GM23338 (cell line): Measurements from ENCODE around the gene USP9Y. TPM values are rescaled to one million over a fixed set of nuclear protein-coding genes. Genes with fewer than 3 reads are reported as not detected.

ENCODE experiments used
- ATAC-seq: fragments of 200-7000 bp; cut with Tn5 transposase; 3 replicates; pipeline ENCODE4 v1.9.1; 2020
- DNase-seq: peaks from one replicate; pipeline ENCODE4 v3.0.0-alpha.2; 2015; ENCODE audit warnings: low spot score
- H2AFZ ChIP-seq: fragments of 200-600 bp; sonication (generic); 2 replicates; pipeline ENCODE4 v1.8.0; 2016; ENCODE audit warnings: antibody characterized with exemption, mild to moderate bottlenecking, moderate library complexity
- H3F3A ChIP-seq: fragments of 200-600 bp; sonication (generic); replicated peaks from 2 replicates; pipeline ENCODE4 v1.8.0; 2017; ENCODE audit warnings: antibody characterized with exemption, mixed run types, low read depth
- H3K27ac ChIP-seq: fragments of 200-600 bp; sonication (generic); 2 replicates; pipeline ENCODE4 v1.6.1; 2016; ENCODE audit warnings: low read depth
- H3K27me3 ChIP-seq: fragments of 200-600 bp; sonication (generic); 2 replicates; pipeline ENCODE4 v1.8.0; 2016; ENCODE audit warnings: mild to moderate bottlenecking, mixed run types, moderate library complexity; ENCODE audit not compliant: insufficient read depth
- H3K36me3 ChIP-seq: fragments of 200-600 bp; sonication (generic); 2 replicates; pipeline ENCODE4 v1.8.0; 2016; ENCODE audit warnings: mild to moderate bottlenecking; ENCODE audit not compliant: insufficient read depth
- H3K4me1 ChIP-seq: fragments of 200-600 bp; sonication (generic); 2 replicates; pipeline ENCODE4 v1.8.0; 2016; ENCODE audit warnings: mild to moderate bottlenecking, moderate library complexity; ENCODE audit not compliant: insufficient read depth
- H3K4me2 ChIP-seq: fragments of 200-600 bp; sonication (generic); 2 replicates; pipeline ENCODE4 v1.7.1; 2017; ENCODE audit warnings: mixed run types
- H3K4me3 ChIP-seq: fragments of 200-600 bp; sonication (generic); 2 replicates; pipeline ENCODE4 v1.6.1; 2016; ENCODE audit warnings: mixed run types
- H3K79me2 ChIP-seq: fragments of 200-600 bp; sonication (generic); replicated peaks from 2 replicates; pipeline ENCODE4 v1.8.0; 2017; ENCODE audit warnings: mild to moderate bottlenecking; ENCODE audit not compliant: insufficient read depth
- H3K9me2 ChIP-seq: fragments of 200-600 bp; sonication (generic); 2 replicates; pipeline ENCODE4 v1.8.0; 2017; ENCODE audit not compliant: insufficient read depth
- H4K20me1 ChIP-seq: fragments of 200-600 bp; sonication (generic); replicated peaks from 2 replicates; pipeline ENCODE4 v1.8.0; 2017; ENCODE audit warnings: mild to moderate bottlenecking; ENCODE audit not compliant: insufficient read depth
- H3K27ac Mint-ChIP-seq: 2 replicates; pipeline ENCODE4 v1.8.0; 2020; ENCODE audit warnings: inconsistent platforms, mild to moderate bottlenecking, moderate library complexity, mixed read lengths
- H3K27me3 Mint-ChIP-seq: 3 replicates; pipeline ENCODE4 v1.8.0; 2022; ENCODE audit warnings: low read depth, mild to moderate bottlenecking, moderate library complexity, mixed read lengths, inconsistent platforms; ENCODE audit not compliant: insufficient read depth, poor library complexity
- H3K36me3 Mint-ChIP-seq: 3 replicates; pipeline ENCODE4 v1.8.0; 2021; ENCODE audit warnings: low read depth, mild to moderate bottlenecking, inconsistent platforms, moderate library complexity, mixed read lengths
- H3K4me1 Mint-ChIP-seq: 3 replicates; pipeline ENCODE4 v1.8.0; 2020; ENCODE audit warnings: mild to moderate bottlenecking, inconsistent platforms, mixed read lengths
- H3K4me3 Mint-ChIP-seq: 3 replicates; pipeline ENCODE4 v1.8.0; 2021; ENCODE audit warnings: moderate library complexity, mild to moderate bottlenecking, inconsistent platforms, mixed read lengths
- H3K9me3 Mint-ChIP-seq: 3 replicates; pipeline ENCODE4 v1.8.0; 2020; ENCODE audit warnings: moderate library complexity, mild to moderate bottlenecking, inconsistent platforms, mixed read lengths
- CREB1 ChIP-seq: fragments of 250-450 bp; sonication (Bioruptor Pico); IDR thresholded peaks from 2 replicates; pipeline ENCODE4 v1.5.0; 2020; ENCODE audit warnings: low read depth, mild to moderate bottlenecking, moderate library complexity
- EZH2 ChIP-seq: fragments of 200-600 bp; sonication (generic); IDR thresholded peaks from one replicate; pipeline ENCODE4 v1.8.0; 2017; ENCODE audit warnings: antibody characterized with exemption, mild to moderate bottlenecking, low read depth; ENCODE audit not compliant: unreplicated experiment
- EZH2phosphoT487 ChIP-seq: fragments of 200-600 bp; sonication (generic); IDR thresholded peaks from one replicate; pipeline ENCODE4 v1.8.1; 2018; ENCODE audit warnings: antibody characterized with exemption; ENCODE audit not compliant: unreplicated experiment
- JUNB ChIP-seq: IDR thresholded peaks from one replicate; pipeline ENCODE4 v1.6.1; 2016; ENCODE audit warnings: antibody characterized with exemption; ENCODE audit not compliant: unreplicated experiment
- NANOG ChIP-seq: IDR thresholded peaks from 2 replicates; pipeline ENCODE4 v1.6.1; 2016; ENCODE audit warnings: antibody characterized with exemption, borderline replicate concordance
- POLR2AphosphoS5 ChIP-seq: IDR thresholded peaks from 2 replicates; pipeline ENCODE4 v1.6.1; 2016; ENCODE audit warnings: antibody characterized with exemption, low read depth
- REST ChIP-seq: IDR thresholded peaks from one replicate; pipeline ENCODE4 v1.6.1; 2018; ENCODE audit warnings: antibody characterized with exemption; ENCODE audit not compliant: unreplicated experiment
- ZNF114 ChIP-seq: fragments of 250-450 bp; sonication (Bioruptor Pico); IDR thresholded peaks from 2 replicates; pipeline ENCODE4 v1.5.0; 2020; ENCODE audit warnings: mild to moderate bottlenecking, moderate library complexity
- ZNF331 ChIP-seq: fragments of 250-450 bp; sonication (Bioruptor Pico); IDR thresholded peaks from 2 replicates; pipeline ENCODE4 v1.5.0; 2020; ENCODE audit warnings: low read depth, mild to moderate bottlenecking, moderate library complexity
- ZNF462 ChIP-seq: fragments of 250-450 bp; sonication (Bioruptor Pico); IDR thresholded peaks from 2 replicates; pipeline ENCODE4 v1.5.0; 2020; ENCODE audit warnings: mild to moderate bottlenecking, moderate library complexity
- polyA plus RNA-seq: library from polyadenylated mRNA; unstranded; fragments of >200 nt; fragmentation: Nextera tagmentation; extraction: Ambion mirVana; gene quantifications from 2 replicates; pipeline ENCODE4 v1.2.1, GENCODE V29; 2016
- total RNA-seq: library from RNA; depleted of rRNA; stranded (reverse); fragments of >200 nt; shearing (Covaris generic); gene quantifications from 2 replicates; pipeline ENCODE4 v1.2.3, GENCODE V29; 2014
- TF ChIP-seq, protein P1 (sequence below): IDR thresholded peaks from 2 replicates; pipeline ENCODE4 v1.6.1; 2016; ENCODE audit warnings: antibody characterized with exemption
- TF ChIP-seq, protein P2 (sequence below), 2 experiments: fragments of 200-600 bp in 1 of 2; sonication (generic) in 1 of 2; conservative IDR thresholded peaks; 2 replicates each; pipeline versions ENCODE4 v1.5.1 to v1.6.1; 2016 to 2017; ENCODE audit warnings: antibody characterized with exemption in 2 of 2, low read depth in 2 of 2, mild to moderate bottlenecking in 2 of 2, moderate library complexity in 1 of 2

USP9Y gene
- total and polyA plus RNA-seq, 2 experiments from 2014 or later: 23.7 to 49.0 TPM

DNA sequence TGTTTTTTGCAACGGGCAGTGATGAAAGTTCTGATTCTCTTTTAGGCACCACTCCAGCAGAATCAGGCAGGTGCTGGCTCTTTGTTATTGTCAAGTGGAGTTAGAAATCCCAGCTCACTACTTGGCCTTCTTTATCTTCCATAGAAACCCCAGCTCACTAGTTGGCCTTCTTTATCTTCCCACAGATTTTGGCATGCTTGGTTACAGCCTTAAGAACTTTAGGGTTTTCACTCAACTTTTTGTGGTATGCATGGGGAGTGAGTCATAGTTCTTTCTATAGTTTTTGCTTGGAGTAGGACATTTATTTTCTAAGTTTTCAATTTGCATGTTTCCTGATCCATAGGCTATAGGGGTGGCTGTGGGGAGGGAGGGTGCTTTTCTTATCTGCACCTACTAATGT, 55.0 kb downstream of the USP9Y start (continued):
- TF ChIP-seq ZNF462 (CRISPR knock-in tag) (no peak), EZH2 (no peak), EZH2phosphoT487 (no peak), CREB1 (CRISPR knock-in tag) (no peak), JUNB (no peak)
- TF ChIP-seq, protein P1, sequence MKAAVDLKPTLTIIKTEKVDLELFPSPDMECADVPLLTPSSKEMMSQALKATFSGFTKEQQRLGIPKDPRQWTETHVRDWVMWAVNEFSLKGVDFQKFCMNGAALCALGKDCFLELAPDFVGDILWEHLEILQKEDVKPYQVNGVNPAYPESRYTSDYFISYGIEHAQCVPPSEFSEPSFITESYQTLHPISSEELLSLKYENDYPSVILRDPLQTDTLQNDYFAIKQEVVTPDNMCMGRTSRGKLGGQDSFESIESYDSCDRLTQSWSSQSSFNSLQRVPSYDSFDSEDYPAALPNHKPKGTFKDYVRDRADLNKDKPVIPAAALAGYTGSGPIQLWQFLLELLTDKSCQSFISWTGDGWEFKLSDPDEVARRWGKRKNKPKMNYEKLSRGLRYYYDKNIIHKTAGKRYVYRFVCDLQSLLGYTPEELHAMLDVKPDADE: no peak

GRCh38 chrY:12765976-12766375, 64.9 kb downstream of the USP9Y start:
- Mint-ChIP-seq H3K36me3 (peaks cover 8% of the 10 kb centered on the region), H3K27ac (no peak overlapping the region), H3K4me3 (no peak overlapping the region), H3K9me3 (no peaks in the 10 kb centered on the region), H3K4me1 (peaks cover 10% of the 10 kb centered on the region; the same call in 2 of the 3 replicates), H3K27me3 (peaks cover 2% of the 10 kb centered on the region)
- Histone ChIP-seq H3K27me3 (no peaks in the 10 kb centered on the region), H3K27ac (no peak overlapping the region), H3K36me3 (peaks cover 5% of the 10 kb centered on the region; the same call in 1 of the 2 replicates), H3K9me2 (no peaks in the 10 kb centered on the region), H4K20me1 (no peaks in the 10 kb centered on the region), H3K4me3 (no peak overlapping the region), H2AFZ (no peak overlapping the region), H3K4me2 (no peak overlapping the region), H3K79me2 (no peaks in the 10 kb centered on the region), H3K4me1 (peaks cover 7% of the 10 kb centered on the region), H3F3A (no peaks in the 10 kb centered on the region)
- ATAC-seq (no peak), DNase-seq (no peak)
- TF ChIP-seq EZH2 (no peak), NANOG (no peak), ZNF114 (no peak), JUNB (no peak), REST (no peak), ZNF331 (CRISPR knock-in tag) (no peak), CREB1 (CRISPR knock-in tag) (no peak), POLR2AphosphoS5 (no peak)
- TF ChIP-seq, protein P2, sequence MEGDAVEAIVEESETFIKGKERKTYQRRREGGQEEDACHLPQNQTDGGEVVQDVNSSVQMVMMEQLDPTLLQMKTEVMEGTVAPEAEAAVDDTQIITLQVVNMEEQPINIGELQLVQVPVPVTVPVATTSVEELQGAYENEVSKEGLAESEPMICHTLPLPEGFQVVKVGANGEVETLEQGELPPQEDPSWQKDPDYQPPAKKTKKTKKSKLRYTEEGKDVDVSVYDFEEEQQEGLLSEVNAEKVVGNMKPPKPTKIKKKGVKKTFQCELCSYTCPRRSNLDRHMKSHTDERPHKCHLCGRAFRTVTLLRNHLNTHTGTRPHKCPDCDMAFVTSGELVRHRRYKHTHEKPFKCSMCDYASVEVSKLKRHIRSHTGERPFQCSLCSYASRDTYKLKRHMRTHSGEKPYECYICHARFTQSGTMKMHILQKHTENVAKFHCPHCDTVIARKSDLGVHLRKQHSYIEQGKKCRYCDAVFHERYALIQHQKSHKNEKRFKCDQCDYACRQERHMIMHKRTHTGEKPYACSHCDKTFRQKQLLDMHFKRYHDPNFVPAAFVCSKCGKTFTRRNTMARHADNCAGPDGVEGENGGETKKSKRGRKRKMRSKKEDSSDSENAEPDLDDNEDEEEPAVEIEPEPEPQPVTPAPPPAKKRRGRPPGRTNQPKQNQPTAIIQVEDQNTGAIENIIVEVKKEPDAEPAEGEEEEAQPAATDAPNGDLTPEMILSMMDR (conservative IDR thresholded peaks at IDR 0.05; ENCODE audit: low read depth in 2 of 2): no peak
